Measurements from ENCODE around the gene FKBP15.
"Not testable (repeated sequence)": the region's sequence is repeated elsewhere in the genome, so short reads cannot be mapped to it uniquely, and the experiment has no call there.

The FKBP15 gene

GRCh38 chr9:113261917-113262671 is 41.0 kb upstream of the FKBP15 start:
- DNase-seq (ENCODE audit: insufficient read length, low spot score) (no peak), FAIRE-seq (no peak)
- TF ChIP-seq, protein P1, sequence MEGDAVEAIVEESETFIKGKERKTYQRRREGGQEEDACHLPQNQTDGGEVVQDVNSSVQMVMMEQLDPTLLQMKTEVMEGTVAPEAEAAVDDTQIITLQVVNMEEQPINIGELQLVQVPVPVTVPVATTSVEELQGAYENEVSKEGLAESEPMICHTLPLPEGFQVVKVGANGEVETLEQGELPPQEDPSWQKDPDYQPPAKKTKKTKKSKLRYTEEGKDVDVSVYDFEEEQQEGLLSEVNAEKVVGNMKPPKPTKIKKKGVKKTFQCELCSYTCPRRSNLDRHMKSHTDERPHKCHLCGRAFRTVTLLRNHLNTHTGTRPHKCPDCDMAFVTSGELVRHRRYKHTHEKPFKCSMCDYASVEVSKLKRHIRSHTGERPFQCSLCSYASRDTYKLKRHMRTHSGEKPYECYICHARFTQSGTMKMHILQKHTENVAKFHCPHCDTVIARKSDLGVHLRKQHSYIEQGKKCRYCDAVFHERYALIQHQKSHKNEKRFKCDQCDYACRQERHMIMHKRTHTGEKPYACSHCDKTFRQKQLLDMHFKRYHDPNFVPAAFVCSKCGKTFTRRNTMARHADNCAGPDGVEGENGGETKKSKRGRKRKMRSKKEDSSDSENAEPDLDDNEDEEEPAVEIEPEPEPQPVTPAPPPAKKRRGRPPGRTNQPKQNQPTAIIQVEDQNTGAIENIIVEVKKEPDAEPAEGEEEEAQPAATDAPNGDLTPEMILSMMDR (IDR thresholded peaks at IDR 0.05; ENCODE audit: insufficient read depth, missing control alignments): no peak

DNA sequence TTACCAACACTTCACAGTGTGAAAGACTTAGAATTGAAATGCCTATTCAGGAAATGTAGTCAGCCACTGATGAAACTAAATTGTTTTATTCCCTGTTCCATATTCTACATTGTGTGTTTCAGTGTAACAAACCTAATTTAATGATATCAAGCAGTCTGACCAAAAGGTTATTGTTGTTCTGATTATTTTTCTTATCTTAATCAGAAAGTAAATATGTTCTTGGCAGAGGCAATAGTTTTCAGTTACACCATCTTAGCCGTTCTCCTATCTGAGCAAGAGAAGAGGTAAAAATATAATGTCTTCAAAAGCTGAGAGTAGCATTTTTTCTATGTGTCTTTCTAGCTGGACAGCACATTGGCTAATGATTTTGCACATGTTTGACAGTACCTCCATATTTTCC is 37.2 kb upstream of the FKBP15 start:
- FAIRE-seq: no peak
- TF ChIP-seq, protein P1 (IDR thresholded peaks at IDR 0.05; ENCODE audit: insufficient read depth, missing control alignments): no peak
- no peak for DNase-seq (ENCODE audit: insufficient read length, low spot score)

DNA sequence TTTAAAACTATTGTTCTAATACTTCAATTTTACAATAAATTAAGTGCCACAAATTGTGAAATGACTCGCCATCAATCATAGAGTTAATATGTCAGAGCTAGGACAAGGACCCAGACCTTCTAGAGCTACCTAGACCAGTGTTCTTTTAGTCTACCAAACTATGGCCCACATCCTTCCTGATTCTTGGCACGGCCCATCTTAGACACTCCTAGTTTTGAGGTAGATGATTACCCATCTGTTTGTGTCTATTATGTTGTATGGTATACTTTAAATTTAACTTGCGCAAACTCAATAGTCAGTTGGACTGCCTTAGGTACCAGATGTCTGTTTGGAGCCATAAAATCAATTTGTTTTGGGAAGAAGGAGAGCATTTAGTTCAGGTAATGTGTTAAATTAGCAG is 36.8 kb upstream of the FKBP15 start:
- no peak for FAIRE-seq
- TF ChIP-seq, protein P1 (IDR thresholded peaks at IDR 0.05; ENCODE audit: insufficient read depth, missing control alignments): no peak
- DNase-seq (ENCODE audit: insufficient read length, low spot score): no peak

DNA sequence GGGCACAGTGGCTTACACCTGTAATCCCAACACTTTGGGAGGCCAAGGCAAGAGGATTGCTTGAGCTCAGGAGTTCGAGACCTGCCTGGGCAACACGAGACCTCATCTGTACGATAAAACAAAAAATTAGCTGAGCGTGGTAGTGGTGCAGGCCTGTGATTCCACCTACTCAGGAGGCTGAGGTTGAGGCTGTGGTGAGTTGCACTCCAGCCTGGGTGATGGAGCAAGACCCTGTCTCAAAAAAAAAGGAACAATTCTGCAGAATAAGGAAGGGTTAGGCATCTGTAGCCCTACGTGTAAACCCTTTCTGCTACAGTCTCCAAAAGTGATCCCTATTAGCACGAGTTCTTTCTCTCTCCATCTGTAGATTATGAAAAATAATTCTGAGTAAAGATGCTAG is 34.4 kb upstream of the FKBP15 start:
- DNase-seq (ENCODE audit: insufficient read length, low spot score): no peak
- TF ChIP-seq, protein P1 (IDR thresholded peaks at IDR 0.05; ENCODE audit: insufficient read depth, missing control alignments): no peak
- FAIRE-seq: no peak

- DNase-seq (ENCODE audit: insufficient read length, low spot score) (no peak), FAIRE-seq (no peak)
- TF ChIP-seq, protein P1 (IDR thresholded peaks at IDR 0.05; ENCODE audit: insufficient read depth, missing control alignments): no peak
Measured at GRCh38 chr9:113254991-113255390, 33.9 kb upstream of the FKBP15 start.

DNA sequence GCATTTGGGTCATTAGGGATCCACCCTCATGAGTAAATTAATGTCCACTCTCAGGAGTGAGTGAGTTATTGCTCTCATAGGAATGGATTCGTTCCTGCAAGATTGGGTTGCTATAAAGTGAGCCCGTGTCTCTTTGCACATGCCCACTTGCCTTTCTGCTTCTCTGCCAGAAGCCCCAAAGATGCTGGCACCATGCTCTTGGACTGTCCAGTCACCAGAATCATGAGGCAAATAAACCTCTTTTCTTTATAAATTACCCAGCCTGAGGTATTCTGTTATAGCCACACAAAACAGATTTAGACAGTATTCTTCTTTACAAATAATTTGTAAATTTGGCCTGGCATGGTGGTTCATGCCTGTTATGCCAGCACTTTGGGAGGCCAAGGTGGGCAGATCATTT is 29.7 kb upstream of the FKBP15 start:
- TF ChIP-seq, protein P1 (IDR thresholded peaks at IDR 0.05; ENCODE audit: insufficient read depth, missing control alignments): no peak
- no peak for DNase-seq (ENCODE audit: insufficient read length, low spot score)
- FAIRE-seq: no peak

DNA sequence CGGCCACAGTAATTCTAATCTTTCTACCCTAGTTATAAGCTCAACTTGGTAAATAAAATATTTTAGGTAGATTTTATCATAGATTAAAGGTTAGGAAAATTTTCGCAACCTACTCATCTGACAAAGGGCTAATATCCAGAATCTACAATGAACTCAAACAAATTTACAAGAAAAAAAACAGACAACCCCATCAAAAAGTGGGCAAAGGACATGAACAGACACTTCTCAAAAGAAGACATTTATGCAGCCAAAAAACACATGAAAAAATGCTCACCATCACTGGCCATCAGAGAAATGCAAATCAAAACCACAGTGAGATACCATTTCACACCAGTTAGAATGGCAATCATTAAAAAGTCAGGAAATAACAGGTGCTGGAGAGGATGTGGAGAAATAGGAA is 28.6 kb upstream of the FKBP15 start:
- DNase-seq (ENCODE audit: insufficient read length, low spot score); FAIRE-seq: not testable (repeated sequence)

All from D721Med (cell line).